Panc1 (cell line): ENCODE data around the gene CENPF. TPM values are rescaled to one million over a fixed set of nuclear protein-coding genes. Genes with fewer than 3 reads are reported as not detected.

Experiments
- ATAC-seq: fragments of 200-7000 bp; cut with Tn5 transposase; 2 replicates; pipeline ENCODE4 v1.9.1; 2020; ENCODE audit warnings: mild to moderate bottlenecking, moderate library complexity
- BruUV-seq: library from RNA; stranded (reverse); fragments of 400-500 nt; replicated peaks from 2 replicates; lab custom pipeline; 2021; lab: Mats Ljungman, UMichigan
- CTCF ChIA-PET: fragments of 300-600 bp; sonication (Branson Sonifier 250); formaldehyde crosslinking; loops from one replicate; lab custom pipeline; 2022; ENCODE audit warnings: antibody characterized with exemption; lab: Charles Lee
- POLR2A ChIA-PET: fragments of 300-600 bp; sonication (Branson Sonifier 250); formaldehyde crosslinking; loops from one replicate; lab custom pipeline; 2022; ENCODE audit warnings: antibody characterized with exemption; lab: Charles Lee
- DNase-seq: peaks from one replicate; pipeline ENCODE4 v3.0.0-alpha.2; 2010; ENCODE audit warnings: low read depth, low spot score
- H3K27ac ChIP-seq: 2 replicates; pipeline ENCODE4 v1.5.1; 2011; ENCODE audit warnings: mild to moderate bottlenecking, low read length, inconsistent platforms
- H3K27me3 ChIP-seq: fragments of 200-500 bp; sonication (Bioruptor generic); 2 replicates; pipeline ENCODE4 v1.6.0; 2014; ENCODE audit warnings: low read length, inconsistent platforms; ENCODE audit not compliant: control insufficient read depth, insufficient read depth
- H3K36me3 ChIP-seq: fragments of 200-500 bp; sonication (Bioruptor generic); 2 replicates; pipeline ENCODE4 v1.5.1; 2014; ENCODE audit warnings: inconsistent platforms, mild to moderate bottlenecking, low read length, moderate library complexity; ENCODE audit not compliant: control insufficient read depth, insufficient read depth
- H3K4me1 ChIP-seq: 2 replicates; pipeline ENCODE4 v1.5.1; 2011; ENCODE audit warnings: inconsistent platforms, mild to moderate bottlenecking, low read length, moderate library complexity; ENCODE audit not compliant: control insufficient read depth, insufficient read depth
- H3K4me3 ChIP-seq, 2 experiments: 2 replicates each; pipeline ENCODE4 v1.5.1; 2011 to 2012; ENCODE audit warnings: low read depth in 2 of 2, low read length in 2 of 2, mild to moderate bottlenecking in 2 of 2, inconsistent platforms in 1 of 2, moderate library complexity in 1 of 2
- H3K9me3 ChIP-seq: fragments of 200-500 bp; sonication (Bioruptor generic); 2 replicates; pipeline ENCODE4 v1.5.1; 2014; ENCODE audit warnings: low read depth, mild to moderate bottlenecking, inconsistent platforms, low read length, moderate library complexity; ENCODE audit not compliant: control insufficient read depth, insufficient read depth
- POLR2AphosphoS5 ChIP-seq: IDR thresholded peaks from 2 replicates; pipeline ENCODE4 v1.6.1; 2012; ENCODE audit warnings: mild to moderate bottlenecking, low read depth, low read length, moderate library complexity
- SIN3A ChIP-seq: IDR thresholded peaks from 2 replicates; pipeline ENCODE4 v1.6.1; 2012; ENCODE audit warnings: low read depth, mild to moderate bottlenecking, low read length, moderate library complexity, borderline replicate concordance; ENCODE audit not compliant: insufficient read depth
- TCF7L2 ChIP-seq: IDR thresholded peaks from 2 replicates; pipeline ENCODE4 v1.6.1; 2011; ENCODE audit warnings: mild to moderate bottlenecking, low read depth, low read length, inconsistent platforms
- in situ Hi-C: cut with HindIII; loops from 2 replicates; pipeline ENCODE4 v1.10.0; 2016; ENCODE audit warnings: low sequenced_read_pairs, low pct_unique_long_range_greater_than_20kb
- intact Hi-C: fragments of 100-400 bp; cut with micrococcal nuclease; formaldehyde crosslinking; loops from one replicate; pipeline ENCODE4 v1.10.0; 2022; ENCODE audit not compliant: unreplicated experiment
- total RNA-seq: library from RNA; stranded (reverse); gene quantifications from one replicate; pipeline ENCODE4 v1.2.1, GENCODE V29; 2021; ENCODE audit not compliant: unreplicated experiment
- TF ChIP-seq, protein P1 (sequence below), 2 experiments: IDR thresholded peaks; 2 replicates each; pipeline ENCODE4 v1.6.1; 2011 to 2012; ENCODE audit warnings: low read depth in 2 of 2, control low read depth in 1 of 2, low read length in 1 of 2, mild to moderate bottlenecking in 1 of 2, moderate library complexity in 1 of 2; ENCODE audit not compliant: insufficient read depth in 1 of 2
- TF ChIP-seq, protein P2 (sequence below): fragments of 450-650 bp; IDR thresholded peaks from 2 replicates; pipeline ENCODE4 v1.5.1; 2017; ENCODE audit warnings: mild to moderate bottlenecking

The CENPF gene
- total RNA-seq, 1 experiment from 2014 or later: 156 TPM

DNA sequence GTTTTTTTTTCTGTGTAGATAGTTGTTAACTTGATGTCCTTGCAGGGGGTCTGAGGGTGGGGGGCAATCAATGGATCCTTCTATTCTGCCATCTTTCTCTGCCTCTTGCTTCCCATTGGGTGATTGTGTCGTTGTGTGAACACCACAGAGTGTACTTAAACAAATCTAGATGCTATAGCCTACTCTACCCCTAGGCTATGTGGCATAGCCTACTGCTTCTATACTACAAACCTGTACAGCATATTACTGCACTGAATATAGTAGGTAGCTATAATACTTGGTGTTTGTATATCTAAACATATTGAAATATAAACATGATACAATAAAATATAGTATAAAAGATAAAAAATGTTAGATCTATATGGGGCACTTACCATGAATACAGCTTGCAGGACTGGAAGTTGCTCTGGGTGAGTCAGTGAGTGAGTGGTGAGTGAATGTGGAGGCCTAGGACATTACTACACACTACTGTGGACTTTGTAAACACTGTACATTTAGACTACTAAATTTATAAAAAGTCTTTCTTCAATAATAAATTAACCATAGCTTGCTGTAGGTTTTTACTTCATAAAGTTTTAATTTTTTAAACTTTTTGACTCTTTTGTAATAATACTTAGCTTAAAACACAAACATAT is 105.4 kb downstream of the CENPF start:
- H3K4me3 ChIP-seq: no peak overlapping the region
- TF ChIP-seq POLR2AphosphoS5: no peak
- TF ChIP-seq TCF7L2: no peak
- no peak for TF ChIP-seq SIN3A
- TF ChIP-seq, protein P1, sequence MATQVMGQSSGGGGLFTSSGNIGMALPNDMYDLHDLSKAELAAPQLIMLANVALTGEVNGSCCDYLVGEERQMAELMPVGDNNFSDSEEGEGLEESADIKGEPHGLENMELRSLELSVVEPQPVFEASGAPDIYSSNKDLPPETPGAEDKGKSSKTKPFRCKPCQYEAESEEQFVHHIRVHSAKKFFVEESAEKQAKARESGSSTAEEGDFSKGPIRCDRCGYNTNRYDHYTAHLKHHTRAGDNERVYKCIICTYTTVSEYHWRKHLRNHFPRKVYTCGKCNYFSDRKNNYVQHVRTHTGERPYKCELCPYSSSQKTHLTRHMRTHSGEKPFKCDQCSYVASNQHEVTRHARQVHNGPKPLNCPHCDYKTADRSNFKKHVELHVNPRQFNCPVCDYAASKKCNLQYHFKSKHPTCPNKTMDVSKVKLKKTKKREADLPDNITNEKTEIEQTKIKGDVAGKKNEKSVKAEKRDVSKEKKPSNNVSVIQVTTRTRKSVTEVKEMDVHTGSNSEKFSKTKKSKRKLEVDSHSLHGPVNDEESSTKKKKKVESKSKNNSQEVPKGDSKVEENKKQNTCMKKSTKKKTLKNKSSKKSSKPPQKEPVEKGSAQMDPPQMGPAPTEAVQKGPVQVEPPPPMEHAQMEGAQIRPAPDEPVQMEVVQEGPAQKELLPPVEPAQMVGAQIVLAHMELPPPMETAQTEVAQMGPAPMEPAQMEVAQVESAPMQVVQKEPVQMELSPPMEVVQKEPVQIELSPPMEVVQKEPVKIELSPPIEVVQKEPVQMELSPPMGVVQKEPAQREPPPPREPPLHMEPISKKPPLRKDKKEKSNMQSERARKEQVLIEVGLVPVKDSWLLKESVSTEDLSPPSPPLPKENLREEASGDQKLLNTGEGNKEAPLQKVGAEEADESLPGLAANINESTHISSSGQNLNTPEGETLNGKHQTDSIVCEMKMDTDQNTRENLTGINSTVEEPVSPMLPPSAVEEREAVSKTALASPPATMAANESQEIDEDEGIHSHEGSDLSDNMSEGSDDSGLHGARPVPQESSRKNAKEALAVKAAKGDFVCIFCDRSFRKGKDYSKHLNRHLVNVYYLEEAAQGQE (IDR thresholded peaks at IDR 0.05; ENCODE audit: insufficient read depth in 1 of 2, low read depth in 2 of 2, low read length in 1 of 2): no peak
- TF ChIP-seq, protein P2, sequence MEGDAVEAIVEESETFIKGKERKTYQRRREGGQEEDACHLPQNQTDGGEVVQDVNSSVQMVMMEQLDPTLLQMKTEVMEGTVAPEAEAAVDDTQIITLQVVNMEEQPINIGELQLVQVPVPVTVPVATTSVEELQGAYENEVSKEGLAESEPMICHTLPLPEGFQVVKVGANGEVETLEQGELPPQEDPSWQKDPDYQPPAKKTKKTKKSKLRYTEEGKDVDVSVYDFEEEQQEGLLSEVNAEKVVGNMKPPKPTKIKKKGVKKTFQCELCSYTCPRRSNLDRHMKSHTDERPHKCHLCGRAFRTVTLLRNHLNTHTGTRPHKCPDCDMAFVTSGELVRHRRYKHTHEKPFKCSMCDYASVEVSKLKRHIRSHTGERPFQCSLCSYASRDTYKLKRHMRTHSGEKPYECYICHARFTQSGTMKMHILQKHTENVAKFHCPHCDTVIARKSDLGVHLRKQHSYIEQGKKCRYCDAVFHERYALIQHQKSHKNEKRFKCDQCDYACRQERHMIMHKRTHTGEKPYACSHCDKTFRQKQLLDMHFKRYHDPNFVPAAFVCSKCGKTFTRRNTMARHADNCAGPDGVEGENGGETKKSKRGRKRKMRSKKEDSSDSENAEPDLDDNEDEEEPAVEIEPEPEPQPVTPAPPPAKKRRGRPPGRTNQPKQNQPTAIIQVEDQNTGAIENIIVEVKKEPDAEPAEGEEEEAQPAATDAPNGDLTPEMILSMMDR: no peak
- DNase-seq: no peak
- no peaks in the 10 kb centered on the region for H3K36me3 ChIP-seq
- ATAC-seq: no peak
- ChIA-PET POLR2A (no interaction called here), CTCF (no interaction called here)
- intact Hi-C loops (no loop called here), in situ Hi-C loops (no loop called here)
- H3K9me3 ChIP-seq: no peaks in the 10 kb centered on the region
- no peak overlapping the region for H3K27ac ChIP-seq
- H3K27me3 ChIP-seq: no peaks in the 10 kb centered on the region
- no peaks in the 10 kb centered on the region for H3K4me1 ChIP-seq
- no TSS peak for BruUV-seq

DNA sequence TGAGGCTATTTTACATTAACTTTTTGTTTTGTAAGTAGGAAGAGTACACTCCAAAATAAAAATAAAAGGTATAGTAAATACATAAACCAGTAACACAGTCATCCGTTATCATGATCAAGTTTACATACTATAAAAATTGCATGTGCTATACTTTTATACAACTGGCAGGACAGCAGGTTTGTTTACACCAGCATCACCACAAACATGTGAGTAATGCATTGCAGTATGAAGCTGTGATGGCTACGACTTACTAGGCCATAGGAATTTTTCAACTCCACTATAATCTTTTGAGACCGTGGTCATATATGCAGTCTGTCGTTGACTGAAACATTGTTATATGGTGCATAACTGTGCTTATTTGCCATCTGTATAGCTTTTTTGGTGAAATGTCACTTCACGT is 106.2 kb downstream of the CENPF start:
- no peaks in the 10 kb centered on the region for H3K27me3 ChIP-seq
- ATAC-seq (no peak), DNase-seq (no peak)
- no peak overlapping the region for H3K27ac ChIP-seq
- ChIA-PET CTCF (no interaction called here), POLR2A (no interaction called here)
- no peaks in the 10 kb centered on the region for H3K4me1 ChIP-seq
- in situ Hi-C loops (no loop called here), intact Hi-C loops (no loop called here)
- H3K9me3 ChIP-seq: no peaks in the 10 kb centered on the region
- TF ChIP-seq TCF7L2 (no peak), SIN3A (no peak), POLR2AphosphoS5 (no peak)
- TF ChIP-seq, protein P2: no peak
- TF ChIP-seq, protein P1 (IDR thresholded peaks at IDR 0.05; ENCODE audit: insufficient read depth in 1 of 2, low read depth in 2 of 2, low read length in 1 of 2): no peak
- H3K4me3 ChIP-seq: no peak overlapping the region
- H3K36me3 ChIP-seq: no peaks in the 10 kb centered on the region
- BruUV-seq: no TSS peak
